DND-41 (cell line): Measurements from ENCODE around the gene MAG.

ENCODE experiments used
- ATAC-seq: fragments of 200-7000 bp; cut with Tn5 transposase; 3 replicates; pipeline ENCODE4 v1.9.1; 2021; ENCODE audit warnings: low read depth; ENCODE audit not compliant: insufficient read depth
- DNase-seq: peaks from one replicate; pipeline ENCODE4 v3.0.0-alpha.2; 2020
- H2AFZ ChIP-seq: 2 replicates; pipeline ENCODE4 v1.6.0; 2012; ENCODE audit warnings: low read depth, low read length
- H3K27ac ChIP-seq: 2 replicates; pipeline ENCODE4 v1.5.1; 2012; ENCODE audit warnings: low read length, inconsistent platforms
- H3K27me3 ChIP-seq: fragments of 200-600 bp; sonication (generic); 2 replicates; pipeline ENCODE4 v1.6.0; 2012; ENCODE audit warnings: low read length, mild to moderate bottlenecking, inconsistent platforms; ENCODE audit not compliant: insufficient read depth, poor library complexity
- H3K36me3 ChIP-seq: 2 replicates; pipeline ENCODE4 v1.5.1; 2012; ENCODE audit warnings: low read length, inconsistent platforms; ENCODE audit not compliant: insufficient read depth
- H3K4me1 ChIP-seq: 2 replicates; pipeline ENCODE4 v1.5.1; 2012; ENCODE audit warnings: mild to moderate bottlenecking, low read length; ENCODE audit not compliant: insufficient read depth
- H3K4me2 ChIP-seq: 2 replicates; pipeline ENCODE4 v1.6.0; 2012; ENCODE audit warnings: mild to moderate bottlenecking, moderate library complexity, low read length, inconsistent platforms; ENCODE audit not compliant: insufficient read depth
- H3K4me3 ChIP-seq, 2 experiments: fragments of 200-600 bp in 1 of 2; shearing (Covaris generic) in 1 of 2; 2 replicates each; pipeline ENCODE4 v1.5.1; 2012 to 2016; ENCODE audit warnings: inconsistent platforms in 2 of 2, low read length in 2 of 2, mild to moderate bottlenecking in 2 of 2, low read depth in 1 of 2, moderate library complexity in 1 of 2
- H3K79me2 ChIP-seq: 2 replicates; pipeline ENCODE4 v1.6.0; 2012; ENCODE audit warnings: low read length, inconsistent platforms; ENCODE audit not compliant: insufficient read depth
- H3K9ac ChIP-seq: 2 replicates; pipeline ENCODE4 v1.6.0; 2012; ENCODE audit warnings: low read depth, mild to moderate bottlenecking, inconsistent platforms, low read length, moderate library complexity
- H3K9me3 ChIP-seq: 2 replicates; pipeline ENCODE4 v1.5.1; 2012; ENCODE audit warnings: low read length, moderate library complexity, mild to moderate bottlenecking, inconsistent platforms; ENCODE audit not compliant: insufficient read depth, severe bottlenecking
- H4K20me1 ChIP-seq: 2 replicates; pipeline ENCODE4 v1.6.0; 2012; ENCODE audit warnings: low read length; ENCODE audit not compliant: insufficient read depth
- EZH2 ChIP-seq: IDR thresholded peaks from 3 replicates; pipeline ENCODE4 v1.6.1; 2012; ENCODE audit warnings: borderline replicate concordance, low read depth, mild to moderate bottlenecking, moderate library complexity, low read length, inconsistent platforms; ENCODE audit not compliant: severe bottlenecking
- TF ChIP-seq, protein P1 (sequence below): IDR thresholded peaks from 2 replicates; pipeline ENCODE4 v1.5.1; 2012; ENCODE audit warnings: borderline replicate concordance, low read length, moderate library complexity, mild to moderate bottlenecking; ENCODE audit not compliant: poor library complexity, severe bottlenecking; ENCODE audit errors: extremely low read depth

Gene MAG

GRCh38 chr19:35353635-35354034 lies 61.7 kb downstream of the MAG start:
- H3K79me2 ChIP-seq: no peaks in the 10 kb centered on the region
- no peak for TF ChIP-seq EZH2
- TF ChIP-seq, protein P1, sequence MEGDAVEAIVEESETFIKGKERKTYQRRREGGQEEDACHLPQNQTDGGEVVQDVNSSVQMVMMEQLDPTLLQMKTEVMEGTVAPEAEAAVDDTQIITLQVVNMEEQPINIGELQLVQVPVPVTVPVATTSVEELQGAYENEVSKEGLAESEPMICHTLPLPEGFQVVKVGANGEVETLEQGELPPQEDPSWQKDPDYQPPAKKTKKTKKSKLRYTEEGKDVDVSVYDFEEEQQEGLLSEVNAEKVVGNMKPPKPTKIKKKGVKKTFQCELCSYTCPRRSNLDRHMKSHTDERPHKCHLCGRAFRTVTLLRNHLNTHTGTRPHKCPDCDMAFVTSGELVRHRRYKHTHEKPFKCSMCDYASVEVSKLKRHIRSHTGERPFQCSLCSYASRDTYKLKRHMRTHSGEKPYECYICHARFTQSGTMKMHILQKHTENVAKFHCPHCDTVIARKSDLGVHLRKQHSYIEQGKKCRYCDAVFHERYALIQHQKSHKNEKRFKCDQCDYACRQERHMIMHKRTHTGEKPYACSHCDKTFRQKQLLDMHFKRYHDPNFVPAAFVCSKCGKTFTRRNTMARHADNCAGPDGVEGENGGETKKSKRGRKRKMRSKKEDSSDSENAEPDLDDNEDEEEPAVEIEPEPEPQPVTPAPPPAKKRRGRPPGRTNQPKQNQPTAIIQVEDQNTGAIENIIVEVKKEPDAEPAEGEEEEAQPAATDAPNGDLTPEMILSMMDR: no peak
- ATAC-seq: no peak
- H3K36me3 ChIP-seq: no peaks in the 10 kb centered on the region
- no peak overlapping the region for H3K4me2 ChIP-seq
- H3K27me3 ChIP-seq: no peaks in the 10 kb centered on the region
- H3K4me1 ChIP-seq: no peaks in the 10 kb centered on the region
- H3K9me3 ChIP-seq: no peaks in the 10 kb centered on the region
- H4K20me1 ChIP-seq: no peaks in the 10 kb centered on the region
- H2AFZ ChIP-seq: no peak overlapping the region
- H3K4me3 ChIP-seq: no peak overlapping the region
- no peak for DNase-seq
- H3K9ac ChIP-seq: no peak overlapping the region
- H3K27ac ChIP-seq: no peak overlapping the region

DNA sequence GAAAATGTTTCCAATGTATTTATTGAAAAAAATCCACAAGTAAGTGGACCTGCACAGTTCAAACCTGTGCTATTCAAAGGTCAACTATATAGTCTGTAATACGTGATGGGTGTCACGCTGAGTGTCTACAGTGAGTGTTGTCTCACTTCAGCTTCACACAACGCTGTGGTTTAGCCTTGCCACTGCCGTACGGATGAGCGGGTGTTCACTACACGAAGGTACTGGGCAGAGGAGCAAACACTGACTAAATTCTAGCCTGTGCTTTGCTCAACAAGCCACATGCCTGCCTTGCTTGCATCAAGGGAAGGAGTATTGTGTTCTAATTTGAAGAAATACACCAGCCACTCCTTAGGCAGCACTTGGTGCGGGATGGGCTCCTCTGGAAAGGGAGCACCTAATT lies 62.9 kb downstream of the MAG start:
- DNase-seq (no peak), ATAC-seq (no peak)
- no peak overlapping the region for H3K4me2 ChIP-seq
- no peaks in the 10 kb centered on the region for H3K36me3 ChIP-seq
- no peak overlapping the region for H2AFZ ChIP-seq
- no peaks in the 10 kb centered on the region for H3K27me3 ChIP-seq
- H3K79me2 ChIP-seq: no peaks in the 10 kb centered on the region
- H3K4me1 ChIP-seq: no peaks in the 10 kb centered on the region
- no peak overlapping the region for H3K27ac ChIP-seq
- H3K4me3 ChIP-seq: no peak overlapping the region
- no peak overlapping the region for H3K9ac ChIP-seq
- H4K20me1 ChIP-seq: no peaks in the 10 kb centered on the region
- no peaks in the 10 kb centered on the region for H3K9me3 ChIP-seq
- TF ChIP-seq, protein P1: no peak
- no peak for TF ChIP-seq EZH2

DNA sequence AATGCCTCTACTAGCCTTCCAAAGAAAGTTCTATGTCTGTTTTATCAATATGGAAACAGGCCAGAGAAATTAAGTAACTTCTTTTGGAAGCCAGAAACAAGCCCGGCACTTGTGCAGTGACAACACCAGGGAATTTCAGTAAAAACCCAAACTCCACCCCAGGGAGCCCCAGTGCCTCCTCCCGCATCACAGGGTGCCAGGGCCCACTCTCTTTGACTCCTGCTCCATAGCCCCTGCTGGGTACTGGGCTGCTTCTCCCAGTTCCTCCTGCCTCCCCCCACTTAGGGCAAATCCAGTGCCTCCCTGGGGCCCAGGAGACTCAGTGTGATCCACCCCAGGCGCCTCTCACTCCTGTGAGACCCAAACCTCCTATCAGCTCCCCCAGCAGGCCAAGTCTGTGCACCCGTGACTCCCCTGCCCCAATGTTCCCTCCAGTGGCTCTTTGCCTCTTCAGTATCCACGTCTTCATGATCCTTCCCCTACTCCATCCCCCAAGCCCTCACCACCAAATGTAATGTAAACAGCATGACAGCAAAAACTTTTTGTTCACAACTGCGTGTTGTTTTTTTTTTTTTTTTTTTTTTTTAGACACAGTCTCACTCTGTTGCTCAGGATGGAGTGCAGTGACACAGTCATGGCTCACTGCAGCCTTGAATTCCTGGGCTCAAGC lies 64.0 kb downstream of the MAG start:
- H3K9ac ChIP-seq: no peak overlapping the region
- no peaks in the 10 kb centered on the region for H3K79me2 ChIP-seq
- H3K36me3 ChIP-seq: no peaks in the 10 kb centered on the region
- no peak overlapping the region for H3K4me3 ChIP-seq
- H3K27ac ChIP-seq: no peak overlapping the region
- TF ChIP-seq EZH2: no peak
- TF ChIP-seq, protein P1: no peak
- H2AFZ ChIP-seq: no peak overlapping the region
- DNase-seq (peak; percentile 2), ATAC-seq (no peak)
- no peaks in the 10 kb centered on the region for H3K4me1 ChIP-seq
- H3K4me2 ChIP-seq: no peak overlapping the region
- H3K9me3 ChIP-seq: no peaks in the 10 kb centered on the region
- H4K20me1 ChIP-seq: no peaks in the 10 kb centered on the region
- H3K27me3 ChIP-seq: no peaks in the 10 kb centered on the region
